ENCODE results near the gene DCC.

Gene DCC

GRCh38 chr18:52510139-52510538, 170.1 kb downstream of the DCC start:
- no peak for DNase-seq

GRCh38 chr18:52518086-52518485, 178.1 kb downstream of the DCC start:
- DNase-seq = no peak

- no peak for DNase-seq
Observed at GRCh38 chr18:52519021-52519420, 179.0 kb downstream of the DCC start.

DNA sequence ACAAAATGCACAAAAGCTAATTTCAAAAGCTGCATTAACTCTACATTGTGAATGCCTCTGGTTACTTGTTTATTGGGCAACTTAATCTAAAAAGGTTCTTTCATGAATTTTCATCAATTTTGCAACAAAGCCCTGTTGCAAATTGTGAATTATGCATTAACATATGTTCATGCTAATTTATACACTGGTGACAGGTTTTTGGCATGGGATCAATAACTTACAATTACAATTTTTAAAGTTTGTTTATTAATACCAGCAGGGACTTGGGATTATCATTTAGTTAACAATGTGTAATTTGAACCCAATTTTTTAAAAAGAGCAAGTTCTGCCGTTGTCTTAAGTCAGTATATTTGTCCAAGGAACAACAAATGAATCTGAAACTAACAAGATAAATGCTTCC, 183.6 kb downstream of the DCC start:
- DNase-seq = no peak

DNA sequence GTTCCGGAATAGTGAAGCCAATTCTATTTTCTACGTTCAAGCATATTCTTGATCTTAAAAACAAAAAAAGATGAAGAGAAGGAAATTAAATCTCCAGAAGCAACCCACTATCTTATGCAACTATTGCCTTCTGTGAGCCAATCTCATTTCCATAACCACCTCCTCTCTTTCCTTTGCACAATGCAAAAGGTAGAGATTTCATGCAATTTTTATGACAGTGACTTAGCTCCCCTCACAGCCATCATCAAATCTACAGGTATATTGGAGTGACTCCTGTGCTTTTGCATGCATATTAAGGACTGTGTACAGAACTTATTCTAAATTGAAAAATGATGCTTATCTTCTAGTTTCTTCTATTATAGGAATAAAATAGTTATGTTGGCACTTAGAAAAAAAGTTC, 191.8 kb downstream of the DCC start:
- DNase-seq = no peak

DNA sequence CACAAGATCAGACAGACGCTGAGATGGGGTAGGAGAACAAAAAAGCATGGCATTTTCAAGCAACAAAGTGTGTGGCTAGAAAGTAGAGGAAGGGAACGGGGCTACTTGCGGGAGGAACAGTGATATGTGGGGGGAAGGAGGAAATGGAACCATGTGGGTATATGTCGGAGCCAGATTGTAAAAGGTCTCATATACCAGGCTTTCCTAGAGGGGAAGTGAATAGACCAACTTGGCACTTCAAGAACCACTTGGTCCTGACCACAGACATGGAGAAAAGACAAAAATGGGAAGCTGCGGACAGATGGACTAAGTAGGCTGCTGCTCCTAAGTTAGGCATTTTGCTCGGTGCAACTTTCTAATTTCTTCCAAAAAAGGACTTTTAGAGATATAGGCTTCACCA, 196.0 kb downstream of the DCC start:
- DNase-seq = no peak

DNA sequence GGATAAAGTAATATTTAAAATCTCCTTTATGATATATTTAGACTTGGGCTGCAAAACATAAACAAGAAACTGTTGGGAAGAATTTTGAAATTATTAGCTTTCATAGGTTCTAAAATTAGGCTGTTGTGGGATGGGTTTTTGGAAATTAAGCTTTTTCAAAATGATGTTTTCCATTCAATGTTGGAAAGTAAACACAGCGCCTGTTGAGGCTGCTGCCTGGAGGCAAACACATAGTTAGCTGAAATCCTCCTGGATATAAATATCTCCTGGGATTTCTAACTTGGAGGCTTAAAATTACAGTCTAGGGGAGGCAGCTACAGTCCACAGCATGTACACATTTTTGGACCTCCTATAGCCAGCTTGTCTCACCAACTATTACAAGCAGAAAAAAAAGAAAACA, 197.3 kb downstream of the DCC start:
- no peak for DNase-seq

- DNase-seq = no peak
Observed at GRCh38 chr18:52541056-52541455, 201.1 kb downstream of the DCC start.

DNA sequence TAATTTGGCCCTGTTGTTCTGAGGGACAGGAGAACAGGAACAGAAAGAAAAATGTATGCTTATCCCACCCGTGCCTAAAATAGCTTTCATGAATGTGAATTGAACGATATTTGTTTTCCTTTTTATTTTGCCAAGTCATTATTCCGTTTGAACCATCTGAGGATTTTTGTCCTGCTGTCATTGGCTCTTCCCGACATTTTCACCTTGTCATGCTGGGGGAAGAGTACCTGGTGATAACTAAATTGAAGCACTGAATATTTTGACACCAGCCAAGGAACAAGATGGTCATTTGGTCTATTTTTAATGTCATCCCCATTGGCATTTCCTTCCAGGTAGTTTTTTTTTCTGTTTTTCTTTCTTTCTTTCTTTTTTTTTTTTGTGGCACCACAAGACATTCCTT, 204.1 kb downstream of the DCC start:
- no peak for DNase-seq

DNA sequence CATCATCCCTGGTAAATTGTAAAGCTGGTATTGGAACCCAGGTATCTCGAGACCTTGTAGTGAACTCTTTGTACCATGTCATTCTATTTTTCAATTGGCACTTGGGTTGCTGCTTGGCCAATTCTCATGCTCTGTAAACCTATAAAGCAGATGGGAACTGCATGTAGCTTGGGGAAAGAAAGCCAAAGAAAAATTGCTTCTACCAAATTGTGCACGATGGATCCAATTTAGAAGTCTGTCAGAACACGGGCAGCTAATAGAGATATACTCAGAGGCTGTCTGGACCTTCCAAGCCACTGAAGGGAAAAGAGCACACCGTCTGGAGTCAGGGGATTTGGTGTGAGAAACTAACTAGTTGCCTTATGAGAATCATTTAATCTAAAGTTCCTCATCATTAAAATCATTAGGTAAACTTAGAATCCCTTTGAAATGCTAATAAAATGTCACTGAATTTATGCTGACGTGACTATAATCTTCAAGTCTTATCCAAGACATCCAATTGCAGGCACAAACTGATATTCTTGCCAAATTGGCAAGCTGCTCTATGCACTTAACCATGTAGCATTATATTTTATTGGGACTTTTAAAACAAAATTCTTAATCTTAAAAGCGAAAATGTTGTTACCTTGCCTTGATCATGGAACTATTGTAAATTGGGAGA, 206.8 kb downstream of the DCC start:
- no peak for DNase-seq

- no peak for DNase-seq
Observed at GRCh38 chr18:52553441-52553840, 213.4 kb downstream of the DCC start.

- no peak for DNase-seq
Observed at GRCh38 chr18:52554180-52554579, 214.2 kb downstream of the DCC start.

DNA sequence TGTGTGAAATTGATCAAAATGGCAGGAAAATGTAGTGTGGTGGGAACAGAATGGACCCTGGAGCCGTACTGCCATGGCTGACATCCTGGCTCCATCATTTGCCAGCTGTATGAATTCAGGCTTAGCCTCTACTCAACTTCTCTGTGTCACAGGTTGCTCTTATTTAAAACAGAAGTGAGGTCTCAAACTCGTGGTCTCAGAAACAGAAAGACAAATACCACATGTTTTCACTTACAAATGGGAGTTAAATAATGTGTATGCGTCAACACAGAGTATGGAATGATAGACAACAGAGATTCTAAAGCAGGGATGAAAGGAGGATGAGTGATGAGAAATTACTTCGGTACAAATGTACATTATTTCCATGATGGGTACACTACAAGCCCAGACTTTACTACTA, 227.4 kb downstream of the DCC start:
- no peak for DNase-seq

GRCh38 chr18:52569492-52569891, 229.5 kb downstream of the DCC start:
- DNase-seq = no peak

DNA sequence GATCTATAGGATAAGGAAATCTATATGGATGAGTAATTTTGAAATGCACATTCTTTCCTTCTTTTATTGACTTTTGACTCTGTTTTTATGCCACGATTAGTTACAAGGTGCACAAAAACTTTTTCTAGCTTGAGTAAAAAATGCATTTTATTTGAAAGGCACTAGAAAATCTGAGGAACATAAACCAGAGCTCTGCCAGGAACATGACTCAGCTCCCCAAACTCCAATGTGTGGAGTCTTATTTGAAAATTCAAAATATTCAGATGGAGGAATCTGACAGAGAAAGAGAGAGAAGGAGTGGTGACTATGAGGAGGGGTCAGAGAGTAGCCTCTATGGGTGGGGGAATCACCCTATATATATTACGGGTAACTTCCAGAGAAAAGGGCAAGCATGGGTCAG, 231.0 kb downstream of the DCC start:
- no peak for DNase-seq

- peak; percentile 4 for DNase-seq
Observed at GRCh38 chr18:52572036-52573000, 232.3 kb downstream of the DCC start.

GRCh38 chr18:52577795-52578194, 237.8 kb downstream of the DCC start:
- no peak for DNase-seq

DNA sequence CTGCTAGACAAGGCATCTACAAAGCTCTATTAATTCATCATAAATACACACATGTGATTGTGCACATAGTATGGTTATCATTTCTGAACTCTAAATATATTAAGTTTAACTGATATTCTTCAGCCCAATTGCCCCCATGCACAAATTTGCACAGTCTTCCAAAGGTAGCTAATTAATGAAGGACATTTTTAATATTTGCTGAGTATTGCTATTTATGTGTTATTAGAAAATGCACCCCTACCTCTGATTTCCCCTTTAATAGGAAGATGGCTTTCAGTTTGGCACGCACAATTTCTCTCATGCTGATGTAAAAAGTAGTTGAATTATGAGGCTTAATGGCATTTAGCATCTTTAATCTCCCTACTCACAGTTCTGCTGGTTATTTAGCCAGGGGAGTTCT, 242.1 kb downstream of the DCC start:
- no peak for DNase-seq

DNA sequence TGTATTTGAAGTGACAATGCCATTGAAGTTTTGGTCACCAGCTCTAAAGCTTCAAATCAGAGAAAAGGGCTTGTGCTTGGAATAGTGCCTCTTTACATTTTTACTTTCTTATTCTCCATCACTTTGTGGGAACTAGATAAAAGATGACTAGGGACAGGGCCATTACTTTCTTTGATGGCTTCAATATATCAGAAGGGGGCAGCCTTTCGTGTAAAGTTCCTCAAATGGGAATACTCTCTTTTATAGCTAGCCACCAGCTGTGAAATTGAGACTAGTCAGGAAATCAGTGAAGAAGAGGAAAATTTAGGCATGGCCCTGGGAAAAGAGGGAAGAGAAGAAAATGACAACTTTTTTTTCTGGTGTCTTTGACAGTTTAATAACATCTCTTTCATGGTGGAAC, 242.5 kb downstream of the DCC start:
- no peak for DNase-seq

- no peak for DNase-seq
Observed at GRCh38 chr18:52588931-52589330, 248.9 kb downstream of the DCC start.

DNA sequence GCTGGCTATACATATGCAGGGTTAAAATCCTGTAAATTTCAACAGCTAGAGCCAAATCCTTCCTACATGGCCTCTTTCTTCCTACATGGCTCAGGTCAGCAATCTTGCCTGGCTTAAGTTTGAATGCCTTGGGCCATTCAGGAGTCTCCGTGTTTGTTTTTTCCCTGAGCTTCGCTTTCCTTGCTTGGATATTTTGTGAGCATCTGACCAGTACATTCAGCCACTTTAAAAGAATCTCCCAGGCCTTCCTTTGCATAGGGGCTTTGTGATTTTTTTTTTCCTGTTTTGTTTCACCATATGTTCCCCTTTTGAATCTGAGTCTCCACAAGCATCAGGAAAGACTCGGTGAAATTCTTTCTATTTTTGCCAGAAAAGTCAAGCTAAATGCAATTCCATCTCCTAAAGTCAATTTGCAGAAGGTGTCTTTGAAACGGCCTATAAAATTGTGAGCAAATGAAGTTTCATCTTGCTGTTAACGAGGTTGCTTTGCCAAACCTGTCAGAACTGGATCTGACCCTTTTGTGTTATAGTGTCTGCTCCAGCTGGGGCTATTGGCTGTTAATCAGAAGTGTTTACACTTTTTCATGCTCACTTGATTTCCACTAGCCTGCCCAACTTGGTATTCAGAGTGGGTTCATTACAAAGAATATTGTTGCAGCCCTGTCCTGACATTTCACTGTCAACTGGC, 256.9 kb downstream of the DCC start:
- DNase-seq = no peak

DNA sequence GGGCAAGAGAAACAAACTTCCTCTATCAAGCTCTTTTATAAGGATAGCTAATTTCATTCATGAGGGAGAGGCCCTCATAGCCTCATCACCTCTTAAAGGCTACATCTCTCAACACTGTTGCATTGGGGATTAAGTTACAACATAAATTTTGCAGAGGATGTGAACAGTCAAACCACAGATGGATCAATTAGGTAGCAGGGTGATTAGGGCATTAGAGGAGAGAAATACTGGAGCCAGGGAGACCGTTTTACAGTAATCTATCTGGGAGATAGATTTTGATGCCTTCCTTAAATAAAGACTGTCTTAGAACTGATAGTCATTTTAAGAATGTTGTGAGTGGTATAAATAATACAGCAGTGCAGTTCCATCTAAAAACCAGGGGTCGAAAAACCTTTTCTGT, 258.9 kb downstream of the DCC start:
- no peak for DNase-seq

- no peak for DNase-seq
Observed at GRCh38 chr18:52602820-52603219, 262.8 kb downstream of the DCC start.

Data from right kidney (tissue), 1 donor.